Measurements from ENCODE around the gene QSOX1. TPM values are rescaled to one million over a fixed set of nuclear protein-coding genes. Genes with fewer than 3 reads are reported as not detected.

The QSOX1 gene
- total and polyA plus RNA-seq, 2 donors (not counting 3 experiments of a cell fraction or from before 2014, with no cell fraction given), result 256 to 415 TPM

GRCh38 chr1:180241716-180242544 is 87.3 kb downstream of the QSOX1 start:
- Histone ChIP-seq H3K79me2 (ENCODE audit: control insufficient read depth, insufficient read depth, low read length) (no peaks in the 10 kb centered on the region), H3K36me3 (ENCODE audit: control insufficient read depth in 2 of 2, extremely low read depth in 1 of 2, insufficient read depth in 2 of 2, low read length in 2 of 2) (no peaks in the 10 kb centered on the region), H2AFZ (ENCODE audit: low read depth, low read length) (no peak overlapping the region), H3K9ac (replicated peaks; ENCODE audit: extremely low read depth, insufficient read depth, low read length) (no peak overlapping the region), H3K4me2 (ENCODE audit: insufficient read depth, low read length) (no peak overlapping the region), H3K4me1 (ENCODE audit: control insufficient read depth, extremely low read depth, insufficient read depth, low read length) (no peaks in the 10 kb centered on the region), H3K27ac (ENCODE audit: insufficient read depth, low read depth, low read length) (no peak overlapping the region), H4K20me1 (replicated peaks; ENCODE audit: control insufficient read depth, extremely low read depth, insufficient read depth, low read length) (no peaks in the 10 kb centered on the region), H3K4me3 (replicated peaks in 1 of 3; ENCODE audit: insufficient read depth in 1 of 3, low read depth in 1 of 3, low read length in 3 of 3) (no peak overlapping the region), H3K27me3 (ENCODE audit: control insufficient read depth in 2 of 2, insufficient read depth in 2 of 2, low read length in 2 of 2) (peaks cover 47 to 53% of the 10 kb centered on the region in 2 experiments), H3K9me3 (replicated peaks; ENCODE audit: control insufficient read depth, insufficient read depth, low read length) (no peaks in the 10 kb centered on the region), H3K9me1 (replicated peaks; ENCODE audit: control insufficient read depth, extremely low read depth, insufficient read depth, low read length) (no peaks in the 10 kb centered on the region)
- DNase-seq (ENCODE audit: low read depth, low spot score) (no peak), FAIRE-seq (no peak)
- no TSS peak for BruUV-seq (replicated peaks)
- intact Hi-C loops (cut with micrococcal nuclease) (no loop called here), dilution Hi-C loops (cut with MboI; ENCODE audit: extremely low pct_ligation_motif_present, low sequenced_read_pairs) (no loop called here)
- TF ChIP-seq GATA2 (IDR thresholded peaks at IDR 0.05; ENCODE audit: insufficient read depth, insufficient read length, low read depth, low read length) (no peak), JUN (IDR thresholded peaks at IDR 0.05; ENCODE audit: borderline replicate concordance, insufficient read depth, insufficient read length, low read depth) (no peak), EZH2 (IDR thresholded peaks at IDR 0.05; ENCODE audit: borderline replicate concordance, low read depth, low read length, severe bottlenecking) (no peak), FOS (IDR thresholded peaks at IDR 0.05; ENCODE audit: borderline replicate concordance, insufficient read depth, low read length) (no peak), CTCF (IDR thresholded peaks at IDR 0.05; ENCODE audit: extremely low read depth in 1 of 2, insufficient read depth in 1 of 2, low read depth in 1 of 2, low read length in 2 of 2) (no peak), MYC (IDR thresholded peaks at IDR 0.05; ENCODE audit: low read depth, low read length) (no peak), MAX (IDR thresholded peaks at IDR 0.05; ENCODE audit: insufficient read depth, insufficient read length) (no peak), POLR2AphosphoS5 (IDR thresholded peaks at IDR 0.05; ENCODE audit: insufficient read depth, low read depth, low read length) (no peak), POLR2A (IDR thresholded peaks at IDR 0.05; ENCODE audit: low read depth, low read length) (no peak)
- POLR2A ChIA-PET, result no interaction called here
- CTCF ChIA-PET, result interaction anchor here (0.6 to 3.7 kb wide), 6 partner anchors 11 to 428 kb away, joined by 3 to 15 read pairs (median 4); no protein-coding TSS in a partner anchor

Measured in endothelial cell of umbilical vein (primary cell).